Osteocyte (in vitro differentiated cells): ENCODE data around the gene GPR15LG. TPM values are rescaled to one million over a fixed set of nuclear protein-coding genes. Genes with fewer than 3 reads are reported as not detected.

Source experiments
- DNase-seq: peaks from one replicate; pipeline ENCODE4 v3.0.0; 2021; ENCODE audit warnings: mixed read lengths; ENCODE audit not compliant: unreplicated experiment; ENCODE audit errors: extremely low spot score
- H3K27ac Mint-ChIP-seq: one replicate; pipeline ENCODE4 v1.8.0; 2021; ENCODE audit warnings: mild to moderate bottlenecking, mixed read lengths; ENCODE audit not compliant: unreplicated experiment
- H3K27me3 Mint-ChIP-seq: one replicate; pipeline ENCODE4 v1.8.0; 2021; ENCODE audit warnings: mixed read lengths; ENCODE audit not compliant: unreplicated experiment
- H3K36me3 Mint-ChIP-seq: one replicate; pipeline ENCODE4 v1.8.0; 2021; ENCODE audit warnings: mixed read lengths; ENCODE audit not compliant: unreplicated experiment
- H3K4me1 Mint-ChIP-seq: one replicate; pipeline ENCODE4 v1.8.0; 2021; ENCODE audit warnings: mixed read lengths; ENCODE audit not compliant: unreplicated experiment
- H3K4me3 Mint-ChIP-seq: one replicate; pipeline ENCODE4 v1.8.0; 2021; ENCODE audit warnings: mild to moderate bottlenecking, moderate library complexity, mixed read lengths; ENCODE audit not compliant: unreplicated experiment
- H3K9me3 Mint-ChIP-seq: one replicate; pipeline ENCODE4 v1.8.0; 2021; ENCODE audit warnings: mixed read lengths; ENCODE audit not compliant: unreplicated experiment
- CTCF ChIP-seq: fragments of 200-600 bp; sonication (generic); IDR thresholded peaks from 2 replicates; pipeline ENCODE4 v1.5.0; 2021; ENCODE audit warnings: antibody characterized with exemption, mild to moderate bottlenecking, moderate library complexity
- total RNA-seq: library from RNA; stranded (reverse); gene quantifications from 2 replicates; pipeline ENCODE4 v1.2.1, GENCODE V29; 2021

The GPR15LG gene
- total RNA-seq, 1 donor from 2014 or later: not detected

- H3K9me3 Mint-ChIP-seq: no peaks in the 10 kb centered on the region
- TF ChIP-seq CTCF: no peak
- H3K4me1 Mint-ChIP-seq: no peaks in the 10 kb centered on the region
- no peak overlapping the region for H3K4me3 Mint-ChIP-seq
- H3K27ac Mint-ChIP-seq: no peak overlapping the region
- peak; percentile 60 for DNase-seq
- no peaks in the 10 kb centered on the region for H3K27me3 Mint-ChIP-seq
- no peaks in the 10 kb centered on the region for H3K36me3 Mint-ChIP-seq
Observed at GRCh38 chr10:84172467-84173356, 889 bp upstream of the GPR15LG start.

- no peak for TF ChIP-seq CTCF
- no peak overlapping the region for H3K4me3 Mint-ChIP-seq
- no peaks in the 10 kb centered on the region for H3K9me3 Mint-ChIP-seq
- H3K4me1 Mint-ChIP-seq: no peaks in the 10 kb centered on the region
- no peaks in the 10 kb centered on the region for H3K36me3 Mint-ChIP-seq
- no peak overlapping the region for H3K27ac Mint-ChIP-seq
- DNase-seq: peak; percentile 23
- H3K27me3 Mint-ChIP-seq: no peaks in the 10 kb centered on the region
Observed at GRCh38 chr10:84175436-84175835, 1.8 kb downstream of the GPR15LG start.

- Mint-ChIP-seq H3K4me1 (no peaks in the 10 kb centered on the region), H3K27me3 (no peaks in the 10 kb centered on the region), H3K4me3 (no peak overlapping the region), H3K9me3 (no peaks in the 10 kb centered on the region), H3K27ac (no peak overlapping the region), H3K36me3 (no peaks in the 10 kb centered on the region)
- no peak for TF ChIP-seq CTCF
- peak; percentile 78 for DNase-seq
Observed at GRCh38 chr10:84176351-84176750, 2.8 kb downstream of the GPR15LG start.

- Mint-ChIP-seq H3K4me1 (no peaks in the 10 kb centered on the region), H3K4me3 (no peak overlapping the region)
Observed at GRCh38 chr10:84176836-84177474, 3.4 kb downstream of the GPR15LG start.

More at GRCh38 chr10:84176836-84177474, 3.4 kb downstream of the GPR15LG start:
- DNase-seq: peak; percentile 78
- no peak overlapping the region for H3K27ac Mint-ChIP-seq
- no peak for TF ChIP-seq CTCF
- no peaks in the 10 kb centered on the region for H3K9me3 Mint-ChIP-seq
- no peaks in the 10 kb centered on the region for H3K36me3 Mint-ChIP-seq
- no peaks in the 10 kb centered on the region for H3K27me3 Mint-ChIP-seq
